GM21576 (cell line): Measurements from ENCODE around the gene TMEM132D.

ENCODE experiments used
- ATAC-seq: cut with Tn5 transposase; IDR thresholded peaks from one replicate; pipeline ENCODE4 v1.9.1; 2021; ENCODE audit warnings: mild to moderate bottlenecking, moderate library complexity; ENCODE audit not compliant: unreplicated experiment

Gene TMEM132D

GRCh38 chr12:129873833-129874208 lies 30.0 kb downstream of the TMEM132D start:
- no peak for ATAC-seq

- ATAC-seq = no peak
These were observed 30.6 kb downstream of the TMEM132D start for GRCh38 chr12:129873111-129873832.

- no peak for ATAC-seq
These were observed 31.5 kb downstream of the TMEM132D start for GRCh38 chr12:129871991-129872972.

GRCh38 chr12:129870796-129871195 lies 33.0 kb downstream of the TMEM132D start:
- ATAC-seq = no peak

GRCh38 chr12:129870136-129870535 lies 33.7 kb downstream of the TMEM132D start:
- no peak for ATAC-seq

- ATAC-seq = no peak
These were observed 35.2 kb downstream of the TMEM132D start for GRCh38 chr12:129868575-129868974.

GRCh38 chr12:129863938-129864337 lies 39.9 kb downstream of the TMEM132D start:
- no peak for ATAC-seq

GRCh38 chr12:129862561-129863175 lies 41.2 kb downstream of the TMEM132D start:
- no peak for ATAC-seq

- no peak for ATAC-seq
These were observed 41.9 kb downstream of the TMEM132D start for GRCh38 chr12:129861951-129862350.

GRCh38 chr12:129854591-129854990 lies 49.2 kb downstream of the TMEM132D start:
- no peak for ATAC-seq

- no peak for ATAC-seq
These were observed 52.5 kb downstream of the TMEM132D start for GRCh38 chr12:129851296-129851695.

GRCh38 chr12:129848876-129849275 lies 54.9 kb downstream of the TMEM132D start:
- ATAC-seq = no peak

- ATAC-seq = no peak
These were observed 56.8 kb downstream of the TMEM132D start for GRCh38 chr12:129847063-129847462.

- ATAC-seq = no peak
These were observed 59.1 kb downstream of the TMEM132D start for GRCh38 chr12:129844662-129845220.

- no peak for ATAC-seq
These were observed 62.6 kb downstream of the TMEM132D start for GRCh38 chr12:129841251-129841650.

- no peak for ATAC-seq
These were observed 63.5 kb downstream of the TMEM132D start for GRCh38 chr12:129840145-129840884.

- no peak for ATAC-seq
These were observed 64.1 kb downstream of the TMEM132D start for GRCh38 chr12:129839679-129840078.

- no peak for ATAC-seq
These were observed 72.5 kb downstream of the TMEM132D start for GRCh38 chr12:129831294-129831693.

GRCh38 chr12:129830796-129831195 lies 73.0 kb downstream of the TMEM132D start:
- ATAC-seq = no peak

- ATAC-seq = no peak
These were observed 75.9 kb downstream of the TMEM132D start for GRCh38 chr12:129827866-129828384.
